ENCODE data around the gene LZIC. TPM values are rescaled to one million over a fixed set of nuclear protein-coding genes. Genes with fewer than 3 reads are reported as not detected.

Gene LZIC
- polyA plus RNA-seq, 1 donor (not counting 4 experiments of a cell fraction or from before 2014, with no cell fraction given) = 22.5 TPM

DNA sequence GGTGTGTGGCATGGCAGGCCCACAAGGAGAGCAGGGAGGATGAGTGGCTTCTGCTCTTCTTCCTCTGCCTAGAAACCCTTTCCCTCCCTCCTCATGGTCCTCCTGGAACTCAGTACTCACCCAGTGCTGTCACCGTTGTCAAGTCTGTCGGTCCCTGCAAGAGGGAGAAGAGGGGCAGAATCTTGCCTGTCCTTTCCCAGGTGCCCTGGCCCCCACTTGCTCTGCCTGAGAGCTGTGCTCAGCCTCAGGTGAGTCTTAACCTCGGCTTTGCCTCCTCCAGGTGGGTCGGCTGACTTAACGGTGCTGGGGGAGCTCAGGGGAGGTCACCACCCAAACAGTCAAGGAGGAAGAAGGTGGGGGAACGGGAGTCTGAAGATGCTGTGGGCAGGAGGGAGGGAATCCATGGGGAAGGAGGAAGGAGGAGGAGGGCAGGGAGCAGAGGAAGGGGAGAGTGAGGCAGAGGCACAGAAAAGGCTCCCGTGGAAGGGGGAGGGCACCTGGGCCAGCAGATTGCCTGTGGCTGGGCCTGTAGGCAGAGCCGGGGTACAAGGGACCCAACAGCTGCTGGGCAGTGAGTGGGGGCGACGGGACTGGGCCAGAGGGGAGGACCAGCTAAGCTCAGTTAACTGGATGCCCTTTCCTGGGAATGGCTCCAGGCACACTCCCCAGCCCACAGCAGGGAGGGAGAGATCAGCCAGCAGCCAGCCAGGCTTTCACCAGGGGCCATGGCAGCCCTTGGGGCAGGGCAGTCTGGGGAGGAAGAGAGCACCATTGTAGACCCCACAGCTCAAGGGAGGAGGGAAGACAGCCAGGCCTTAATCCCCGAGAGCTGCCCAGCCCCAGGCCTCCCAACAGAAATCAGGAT lies 59.4 kb downstream of the LZIC start:
- Histone ChIP-seq H4K20me1 (ENCODE audit: control insufficient read depth, extremely low read depth, insufficient read depth, low read length) (no peaks in the 10 kb centered on the region), H3K9me3 (ENCODE audit: control insufficient read depth, low read depth, low read length) (no peaks in the 10 kb centered on the region), H3K4me1 (ENCODE audit: control insufficient read depth, extremely low read depth, insufficient read depth, low read length) (peaks cover 46% of the 10 kb centered on the region), H3K27ac (ENCODE audit: control insufficient read depth, insufficient read depth, low read length) (no peak overlapping the region), H2AFZ (ENCODE audit: control insufficient read depth, low read length) (no peak overlapping the region), H3K9ac (ENCODE audit: control insufficient read depth, extremely low read depth, insufficient read depth, low read length) (no peak overlapping the region), H3K79me2 (ENCODE audit: control insufficient read depth, insufficient read depth, low read length) (peaks cover 40% of the 10 kb centered on the region), H3K4me2 (ENCODE audit: control insufficient read depth, extremely low read depth, insufficient read depth, low read depth, low read length) (no peak overlapping the region), H3K4me3 (ENCODE audit: control insufficient read depth in 2 of 3, extremely low read depth in 1 of 3, insufficient read depth in 2 of 3, low read depth in 1 of 3, low read length in 3 of 3) (no peak overlapping the region), H3K9me1 (ENCODE audit: control insufficient read depth, extremely low read depth, insufficient read depth, low read length) (peaks cover 3% of the 10 kb centered on the region), H3K27me3 (ENCODE audit: control insufficient read depth, extremely low read depth, insufficient read depth, low read length) (no peaks in the 10 kb centered on the region), H3K36me3 (ENCODE audit: control insufficient read depth in 2 of 2, extremely low read depth in 1 of 2, insufficient read depth in 2 of 2, low read length in 2 of 2) (peaks cover 19 to 40% of the 10 kb centered on the region in 2 experiments)
- DNase-seq (ENCODE audit: low read depth, low spot score) = no peak
- dilution Hi-C loops (cut with MboI; ENCODE audit: extremely low pct_ligation_motif_present, low sequenced_read_pairs) = loop anchor here (25.0 kb wide), 1 partner anchor 97 kb away; no protein-coding TSS in a partner anchor
- no peak for TF ChIP-seq EZH2 (IDR thresholded peaks at IDR 0.05; ENCODE audit: low read length)
- TF ChIP-seq, protein P1, sequence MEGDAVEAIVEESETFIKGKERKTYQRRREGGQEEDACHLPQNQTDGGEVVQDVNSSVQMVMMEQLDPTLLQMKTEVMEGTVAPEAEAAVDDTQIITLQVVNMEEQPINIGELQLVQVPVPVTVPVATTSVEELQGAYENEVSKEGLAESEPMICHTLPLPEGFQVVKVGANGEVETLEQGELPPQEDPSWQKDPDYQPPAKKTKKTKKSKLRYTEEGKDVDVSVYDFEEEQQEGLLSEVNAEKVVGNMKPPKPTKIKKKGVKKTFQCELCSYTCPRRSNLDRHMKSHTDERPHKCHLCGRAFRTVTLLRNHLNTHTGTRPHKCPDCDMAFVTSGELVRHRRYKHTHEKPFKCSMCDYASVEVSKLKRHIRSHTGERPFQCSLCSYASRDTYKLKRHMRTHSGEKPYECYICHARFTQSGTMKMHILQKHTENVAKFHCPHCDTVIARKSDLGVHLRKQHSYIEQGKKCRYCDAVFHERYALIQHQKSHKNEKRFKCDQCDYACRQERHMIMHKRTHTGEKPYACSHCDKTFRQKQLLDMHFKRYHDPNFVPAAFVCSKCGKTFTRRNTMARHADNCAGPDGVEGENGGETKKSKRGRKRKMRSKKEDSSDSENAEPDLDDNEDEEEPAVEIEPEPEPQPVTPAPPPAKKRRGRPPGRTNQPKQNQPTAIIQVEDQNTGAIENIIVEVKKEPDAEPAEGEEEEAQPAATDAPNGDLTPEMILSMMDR (optimal IDR thresholded peaks at IDR 0.05 in 1 of 3, IDR thresholded peaks at IDR 0.05 in 1 of 3, conservative IDR thresholded peaks at IDR 0.05 in 1 of 3; ENCODE audit: extremely low read depth in 1 of 3, insufficient read depth in 2 of 3, low read length in 3 of 3) = no peak
- FAIRE-seq = peak; percentile 43

DNA sequence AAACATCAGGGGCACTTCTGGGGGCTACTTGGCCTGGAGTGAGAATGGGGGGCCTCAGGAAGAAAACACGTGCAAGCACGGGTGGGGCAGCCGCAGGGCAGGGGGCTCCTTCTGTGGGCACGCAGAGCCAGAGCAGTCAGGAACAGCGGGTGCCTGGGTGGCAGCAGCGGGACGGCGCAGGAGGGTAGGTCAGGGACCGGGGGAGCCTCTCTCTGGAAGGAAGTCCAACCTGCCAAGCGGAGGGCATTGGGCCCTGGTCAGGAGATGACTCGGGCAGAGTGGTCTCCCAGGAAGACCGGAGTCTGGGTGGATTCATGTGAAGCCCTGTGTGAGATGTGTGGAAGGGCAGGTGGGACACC lies 60.3 kb downstream of the LZIC start:
- Histone ChIP-seq H3K36me3 (ENCODE audit: control insufficient read depth in 2 of 2, extremely low read depth in 1 of 2, insufficient read depth in 2 of 2, low read length in 2 of 2) (peaks cover 19 to 36% of the 10 kb centered on the region in 2 experiments), H4K20me1 (ENCODE audit: control insufficient read depth, extremely low read depth, insufficient read depth, low read length) (no peaks in the 10 kb centered on the region), H3K27ac (ENCODE audit: control insufficient read depth, insufficient read depth, low read length) (peak overlapping the region; percentile 46), H3K4me2 (ENCODE audit: control insufficient read depth, extremely low read depth, insufficient read depth, low read depth, low read length) (peak overlapping the region; percentile 63), H3K79me2 (ENCODE audit: control insufficient read depth, insufficient read depth, low read length) (peaks cover 35% of the 10 kb centered on the region), H3K9me3 (ENCODE audit: control insufficient read depth, low read depth, low read length) (no peaks in the 10 kb centered on the region), H3K4me3 (ENCODE audit: control insufficient read depth in 2 of 3, extremely low read depth in 1 of 3, insufficient read depth in 2 of 3, low read depth in 1 of 3, low read length in 3 of 3) (no peak overlapping the region), H3K9me1 (ENCODE audit: control insufficient read depth, extremely low read depth, insufficient read depth, low read length) (peaks cover 3% of the 10 kb centered on the region), H3K9ac (ENCODE audit: control insufficient read depth, extremely low read depth, insufficient read depth, low read length) (no peak overlapping the region), H2AFZ (ENCODE audit: control insufficient read depth, low read length) (no peak overlapping the region), H3K4me1 (ENCODE audit: control insufficient read depth, extremely low read depth, insufficient read depth, low read length) (peaks cover 48% of the 10 kb centered on the region), H3K27me3 (ENCODE audit: control insufficient read depth, extremely low read depth, insufficient read depth, low read length) (no peaks in the 10 kb centered on the region)
- DNase-seq (ENCODE audit: low read depth, low spot score) (no peak), FAIRE-seq (no peak)
- TF ChIP-seq, protein P1 (optimal IDR thresholded peaks at IDR 0.05 in 1 of 3, IDR thresholded peaks at IDR 0.05 in 1 of 3, conservative IDR thresholded peaks at IDR 0.05 in 1 of 3; ENCODE audit: extremely low read depth in 1 of 3, insufficient read depth in 2 of 3, low read length in 3 of 3) = no peak
- no peak for TF ChIP-seq EZH2 (IDR thresholded peaks at IDR 0.05; ENCODE audit: low read length)
- dilution Hi-C loops (cut with MboI; ENCODE audit: extremely low pct_ligation_motif_present, low sequenced_read_pairs) = loop anchor here (25.0 kb wide), 1 partner anchor 96 kb away; no protein-coding TSS in a partner anchor
